HG02884 (cell line): ENCODE data around the gene CLP1.
"Not testable (repeated sequence)": the region's sequence is repeated elsewhere in the genome, so short reads cannot be mapped to it uniquely, and the experiment has no call there.

Source experiments
- ATAC-seq: cut with Tn5 transposase; IDR thresholded peaks from one replicate; pipeline ENCODE4 v1.9.1; 2021; ENCODE audit warnings: mild to moderate bottlenecking, moderate library complexity; ENCODE audit not compliant: unreplicated experiment

CLP1 gene

GRCh38 chr11:57640068-57640800, 17.3 kb upstream of the CLP1 start:
- ATAC-seq: no peak

GRCh38 chr11:57641011-57641807, 16.4 kb upstream of the CLP1 start:
- ATAC-seq: no peak

- no peak for ATAC-seq
Measured at GRCh38 chr11:57643802-57644201, 13.8 kb upstream of the CLP1 start.

- ATAC-seq: peak; percentile 60
Measured at GRCh38 chr11:57644748-57645688, 12.5 kb upstream of the CLP1 start.

GRCh38 chr11:57645689-57646085, 11.9 kb upstream of the CLP1 start:
- ATAC-seq: no peak

- no peak for ATAC-seq
Measured at GRCh38 chr11:57646194-57646798, 11.3 kb upstream of the CLP1 start.

GRCh38 chr11:57646799-57647303, 10.7 kb upstream of the CLP1 start:
- ATAC-seq: no peak

- ATAC-seq: no peak
Measured at GRCh38 chr11:57647372-57647771, 10.2 kb upstream of the CLP1 start.

- ATAC-seq: no peak
Measured at GRCh38 chr11:57647960-57648800, 9.4 kb upstream of the CLP1 start.

- ATAC-seq: no peak
Measured at GRCh38 chr11:57648801-57649735, 8.5 kb upstream of the CLP1 start.

GRCh38 chr11:57649826-57650738, 7.5 kb upstream of the CLP1 start, which contains the start of gene YPEL4:
TSS of gene YPEL4 (minus strand) at chr11:57649912. CDS start at chr11:57647107, 2,805 bp downstream.
- ATAC-seq: no peak

GRCh38 chr11:57650739-57651090, 6.8 kb upstream of the CLP1 start:
- ATAC-seq: no peak

- no peak for ATAC-seq
Measured at GRCh38 chr11:57651408-57651807, 6.2 kb upstream of the CLP1 start.

- ATAC-seq: not testable (repeated sequence)
Measured at GRCh38 chr11:57652230-57652629, 5.3 kb upstream of the CLP1 start.

GRCh38 chr11:57652662-57653061, 4.9 kb upstream of the CLP1 start:
- ATAC-seq: no peak

- no peak for ATAC-seq
Measured at GRCh38 chr11:57653163-57653562, 4.4 kb upstream of the CLP1 start.

GRCh38 chr11:57656885-57657193, 723 bp upstream of the CLP1 start:
- ATAC-seq: no peak

- ATAC-seq: no peak
Measured at GRCh38 chr11:57658023-57658361, 430 bp downstream of the CLP1 start.
